ENCODE measurements around the gene SWT1.

SWT1 gene

GRCh38 chr1:185132534-185132933, 24.4 kb upstream of the SWT1 start:
- DNase-seq (ENCODE audit: low read depth in 1 of 2, low spot score in 1 of 2), result no peak
- TF ChIP-seq GABPA (IDR thresholded peaks at IDR 0.05; ENCODE audit: low read depth) (no peak), CTCF (IDR thresholded peaks at IDR 0.05; ENCODE audit: insufficient read depth, low read length) (no peak), POLR2AphosphoS5 (IDR thresholded peaks at IDR 0.05; ENCODE audit: low read depth) (no peak), SPI1 (IDR thresholded peaks at IDR 0.05; ENCODE audit: borderline replicate concordance, low read depth) (no peak), REST (IDR thresholded peaks at IDR 0.05; ENCODE audit: insufficient replicate concordance, low read depth) (no peak)
- H3K27me3 ChIP-seq (ENCODE audit: insufficient read depth, poor library complexity, severe bottlenecking), result no peaks in the 10 kb centered on the region
- no peak overlapping the region for H3K27ac ChIP-seq (replicated peaks)
- no peak overlapping the region for H3K4me3 ChIP-seq (replicated peaks; ENCODE audit: insufficient read depth, low read length)

- no peak overlapping the region for H3K4me3 ChIP-seq (replicated peaks; ENCODE audit: insufficient read depth, low read length)
- no peak for TF ChIP-seq REST (IDR thresholded peaks at IDR 0.05; ENCODE audit: insufficient replicate concordance, low read depth)
These were observed 18.9 kb upstream of the SWT1 start for GRCh38 chr1:185137896-185138545.

GRCh38 chr1:185139246-185139645, 17.7 kb upstream of the SWT1 start:
- H3K27me3 ChIP-seq (ENCODE audit: insufficient read depth, poor library complexity, severe bottlenecking), result no peaks in the 10 kb centered on the region
- no peak for TF ChIP-seq CTCF (IDR thresholded peaks at IDR 0.05; ENCODE audit: insufficient read depth, low read length)
- no peak for TF ChIP-seq GABPA (IDR thresholded peaks at IDR 0.05; ENCODE audit: low read depth)
- TF ChIP-seq SPI1 (IDR thresholded peaks at IDR 0.05; ENCODE audit: borderline replicate concordance, low read depth), result no peak
- TF ChIP-seq POLR2AphosphoS5 (IDR thresholded peaks at IDR 0.05; ENCODE audit: low read depth), result no peak
- no peak for TF ChIP-seq REST (IDR thresholded peaks at IDR 0.05; ENCODE audit: insufficient replicate concordance, low read depth)
- no peak for DNase-seq (ENCODE audit: low read depth in 1 of 2, low spot score in 1 of 2)
- H3K27ac ChIP-seq (replicated peaks), result no peak overlapping the region
- H3K4me3 ChIP-seq (replicated peaks; ENCODE audit: insufficient read depth, low read length), result no peak overlapping the region

More at GRCh38 chr1:185137896-185138545, 18.9 kb upstream of the SWT1 start:
- H3K27me3 ChIP-seq (ENCODE audit: insufficient read depth, poor library complexity, severe bottlenecking), result no peaks in the 10 kb centered on the region
- no peak for DNase-seq (ENCODE audit: low read depth in 1 of 2, low spot score in 1 of 2)
- no peak overlapping the region for H3K27ac ChIP-seq (replicated peaks)
